ENCODE data around the gene HSPB7. TPM values are rescaled to one million over a fixed set of nuclear protein-coding genes. Genes with fewer than 3 reads are reported as not detected.

HSPB7 gene
- total RNA-seq, 1 experiment from 2014 or later = not detected

DNA sequence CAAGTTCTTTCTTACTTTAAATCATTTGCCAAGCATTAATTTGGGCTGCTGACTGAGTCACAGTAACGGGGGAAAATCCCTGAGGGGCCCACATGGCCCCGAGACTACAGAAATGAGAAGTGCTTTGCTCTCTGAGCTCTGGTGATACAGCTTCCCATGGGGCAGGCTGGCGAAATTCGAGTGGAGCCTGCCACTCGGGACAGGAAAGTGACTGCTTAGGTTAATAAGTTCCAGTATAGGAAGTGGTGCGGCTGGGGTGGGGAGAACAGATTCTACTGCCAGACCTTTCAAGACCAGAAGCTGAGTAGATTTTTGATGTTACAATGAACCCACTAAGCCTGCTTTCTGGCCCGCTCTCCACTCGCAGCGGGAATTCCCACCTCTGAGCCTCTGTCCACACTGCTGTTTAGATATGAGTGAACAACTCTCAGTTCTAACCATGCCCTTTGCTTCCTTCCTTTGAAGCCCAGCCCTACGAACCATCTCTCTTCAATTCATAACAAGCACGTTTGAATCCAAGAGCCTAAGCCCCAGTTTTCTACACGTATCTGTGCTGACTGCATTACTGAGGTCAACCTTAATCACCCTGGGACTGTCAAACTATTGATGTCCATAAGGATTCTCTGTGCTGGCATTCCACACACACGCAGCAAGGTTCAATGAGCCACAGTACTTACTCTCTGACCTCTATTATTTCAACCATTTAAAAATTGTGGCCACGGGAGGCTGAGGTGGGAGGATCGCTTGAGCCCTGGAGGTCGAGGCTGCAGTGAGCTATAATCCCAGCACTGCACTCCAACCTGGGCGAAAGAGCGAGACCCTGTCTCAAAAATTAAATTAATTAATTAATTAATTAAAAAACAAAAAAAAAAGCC lies 51.5 kb downstream of the HSPB7 start:
- Histone ChIP-seq H3K4ac (ENCODE audit: low read depth, low read length) (no peak overlapping the region), H3K56ac (ENCODE audit: insufficient read length, low read depth, low read length) (no peak overlapping the region), H3K9ac (ENCODE audit: extremely low read depth, insufficient read length, low read length) (no peak overlapping the region), H3T11ph (ENCODE audit: low read length) (no peak overlapping the region), H2BK15ac (ENCODE audit: low read depth, low read length) (no peak overlapping the region), H2BK120ac (ENCODE audit: low read depth, low read length, poor library complexity, severe bottlenecking) (no peak overlapping the region), H4K8ac (replicated peaks; ENCODE audit: insufficient read length, low read depth, low read length) (no peak overlapping the region), H3K79me2 (ENCODE audit: insufficient read depth, low read length) (no peaks in the 10 kb centered on the region), H3K27me3 (ENCODE audit: insufficient read depth, low read length) (no peaks in the 10 kb centered on the region), H3K27ac (ENCODE audit: insufficient read length, low read depth, low read length) (no peak overlapping the region), H3K4me1 (ENCODE audit: insufficient read depth, low read length) (no peaks in the 10 kb centered on the region), H3K9me3 (ENCODE audit: control insufficient read depth, low read depth, low read length) (no peaks in the 10 kb centered on the region), H3K14ac (ENCODE audit: insufficient read depth, low read length) (no peak overlapping the region), H3K18ac (ENCODE audit: insufficient read length, low read depth, low read length) (no peak overlapping the region), H2BK12ac (ENCODE audit: insufficient read length, low read depth, low read length) (no peak overlapping the region), H2BK20ac (ENCODE audit: low read depth, low read length, poor library complexity, severe bottlenecking) (no peak overlapping the region), H3K4me2 (ENCODE audit: insufficient read depth, insufficient read length, low read length) (no peak overlapping the region), H2BK5ac (ENCODE audit: insufficient read length, low read length) (no peak overlapping the region), H4K5ac (ENCODE audit: insufficient read length, low read depth, low read length) (no peak overlapping the region), H4K91ac (ENCODE audit: insufficient read length, low read depth, low read length) (no peak overlapping the region), H3K23me2 (ENCODE audit: insufficient read length, low read depth, low read length, poor library complexity, severe bottlenecking) (no peaks in the 10 kb centered on the region), H2AK5ac (ENCODE audit: insufficient read length, low read length) (no peak overlapping the region), H3K79me1 (ENCODE audit: insufficient read depth, low read depth, low read length, poor library complexity, severe bottlenecking) (no peaks in the 10 kb centered on the region), H2AFZ (ENCODE audit: low read length) (no peak overlapping the region), H3K23ac (ENCODE audit: insufficient read length, low read depth, low read length) (no peak overlapping the region), H4K20me1 (ENCODE audit: control insufficient read depth, insufficient read depth, insufficient read length) (no peaks in the 10 kb centered on the region)
- H3K27ac Mint-ChIP-seq = no peak overlapping the region
- H3K27me3 Mint-ChIP-seq (ENCODE audit: low read depth) = peaks cover 16% of the 10 kb centered on the region
- H3K9me3 Mint-ChIP-seq = peaks cover 4 to 11% of the 10 kb centered on the region in 2 experiments; a peak in 4 of 5 replicates
- no CpG with 5 or more reads among the region's 18 CpGs for WGBS (ENCODE audit: extremely low coverage, insufficient read length, low lambda C conversion rate)
- TF ChIP-seq, protein P1, sequence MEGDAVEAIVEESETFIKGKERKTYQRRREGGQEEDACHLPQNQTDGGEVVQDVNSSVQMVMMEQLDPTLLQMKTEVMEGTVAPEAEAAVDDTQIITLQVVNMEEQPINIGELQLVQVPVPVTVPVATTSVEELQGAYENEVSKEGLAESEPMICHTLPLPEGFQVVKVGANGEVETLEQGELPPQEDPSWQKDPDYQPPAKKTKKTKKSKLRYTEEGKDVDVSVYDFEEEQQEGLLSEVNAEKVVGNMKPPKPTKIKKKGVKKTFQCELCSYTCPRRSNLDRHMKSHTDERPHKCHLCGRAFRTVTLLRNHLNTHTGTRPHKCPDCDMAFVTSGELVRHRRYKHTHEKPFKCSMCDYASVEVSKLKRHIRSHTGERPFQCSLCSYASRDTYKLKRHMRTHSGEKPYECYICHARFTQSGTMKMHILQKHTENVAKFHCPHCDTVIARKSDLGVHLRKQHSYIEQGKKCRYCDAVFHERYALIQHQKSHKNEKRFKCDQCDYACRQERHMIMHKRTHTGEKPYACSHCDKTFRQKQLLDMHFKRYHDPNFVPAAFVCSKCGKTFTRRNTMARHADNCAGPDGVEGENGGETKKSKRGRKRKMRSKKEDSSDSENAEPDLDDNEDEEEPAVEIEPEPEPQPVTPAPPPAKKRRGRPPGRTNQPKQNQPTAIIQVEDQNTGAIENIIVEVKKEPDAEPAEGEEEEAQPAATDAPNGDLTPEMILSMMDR (conservative IDR thresholded peaks at IDR 0.05) = no peak
- H3K36me3 Mint-ChIP-seq (ENCODE audit: insufficient read depth in 1 of 3, low read depth in 3 of 3) = peaks cover 20 to 30% (median 23%) of the 10 kb centered on the region in 3 experiments
- H3K4me1 Mint-ChIP-seq = peaks cover 5 to 9% of the 10 kb centered on the region in 2 experiments
- no peak for DNase-seq
- no peak overlapping the region for H3K4me3 Mint-ChIP-seq
